Smooth muscle cell (in vitro differentiated cells): ENCODE results near the gene PEG3. TPM values are rescaled to one million over a fixed set of nuclear protein-coding genes. Genes with fewer than 3 reads are reported as not detected.

Source experiments
- DNase-seq: peaks from one replicate; lab custom pipeline; 2025; ENCODE audit not compliant: unreplicated experiment; lab: John Stamatoyannopoulos, UW
- H2AFZ ChIP-seq: fragments of 200-600 bp; sonication (generic); 2 replicates; pipeline ENCODE4 v1.6.0; 2016; ENCODE audit warnings: antibody characterized with exemption, low read depth, mild to moderate bottlenecking
- H3F3A ChIP-seq: fragments of 200-600 bp; sonication (generic); 2 replicates; pipeline ENCODE4 v1.6.0; 2017; ENCODE audit warnings: antibody characterized with exemption, low read depth
- H3K27ac ChIP-seq: fragments of 200-600 bp; sonication (generic); 2 replicates; pipeline ENCODE4 v1.5.1; 2016; ENCODE audit warnings: low read depth, mild to moderate bottlenecking
- H3K27me3 ChIP-seq: fragments of 200-600 bp; sonication (generic); 2 replicates; pipeline ENCODE4 v1.6.1; 2016; ENCODE audit warnings: low read depth, mild to moderate bottlenecking
- H3K36me3 ChIP-seq: fragments of 200-600 bp; sonication (generic); 2 replicates; pipeline ENCODE4 v1.5.1; 2016; ENCODE audit warnings: low read depth
- H3K4me1 ChIP-seq: fragments of 200-600 bp; sonication (generic); 2 replicates; pipeline ENCODE4 v1.5.1; 2016; ENCODE audit warnings: low read depth
- H3K4me2 ChIP-seq: fragments of 200-600 bp; sonication (generic); 2 replicates; pipeline ENCODE4 v1.6.0; 2016; ENCODE audit warnings: mild to moderate bottlenecking
- H3K4me3 ChIP-seq: fragments of 200-600 bp; sonication (generic); 2 replicates; pipeline ENCODE4 v1.5.1; 2016; ENCODE audit warnings: mild to moderate bottlenecking
- H3K79me2 ChIP-seq: fragments of 200-600 bp; sonication (generic); 2 replicates; pipeline ENCODE4 v1.6.0; 2016; ENCODE audit warnings: low read depth, mild to moderate bottlenecking
- H3K9ac ChIP-seq: fragments of 200-600 bp; sonication (generic); 2 replicates; pipeline ENCODE4 v1.6.0; 2016; ENCODE audit warnings: low read depth
- H3K9me3 ChIP-seq: fragments of 200-600 bp; sonication (generic); replicated peaks from 2 replicates; pipeline ENCODE4 v1.5.1; 2016; ENCODE audit warnings: low read depth
- H4K20me1 ChIP-seq: fragments of 200-600 bp; sonication (generic); 2 replicates; pipeline ENCODE4 v1.6.0; 2016; ENCODE audit warnings: low read depth
- WGBS: methylation state at CpG from one replicate; pipeline ENCODE4 v1.1.7; 2016; ENCODE audit warnings: low lambda C conversion rate; 5-methylcytosine and 5-hydroxymethylcytosine counted together
- polyA plus RNA-seq: library from polyadenylated mRNA; unstranded; fragments of >200 nt; fragmentation: Nextera tagmentation; extraction: Ambion mirVana; gene quantifications from 2 replicates; pipeline ENCODE4 v1.2.1, GENCODE V29; 2016
- total RNA-seq: library from RNA; depleted of rRNA; stranded (reverse); fragments of >200 nt; gene quantifications from 2 replicates; pipeline ENCODE4 v1.2.3, GENCODE V29; 2014
- TF ChIP-seq, protein P1 (sequence below): fragments of 200-600 bp; sonication (generic); IDR thresholded peaks from 2 replicates; pipeline ENCODE4 v1.5.1; 2017; ENCODE audit warnings: borderline replicate concordance, mild to moderate bottlenecking, antibody characterized with exemption; ENCODE audit not compliant: insufficient read depth, poor library complexity, severe bottlenecking

The PEG3 gene
- total RNA-seq (0.54 TPM in 1 of 2 replicates, not detected in the other), polyA plus RNA-seq (not detected in 2 replicates)

DNA sequence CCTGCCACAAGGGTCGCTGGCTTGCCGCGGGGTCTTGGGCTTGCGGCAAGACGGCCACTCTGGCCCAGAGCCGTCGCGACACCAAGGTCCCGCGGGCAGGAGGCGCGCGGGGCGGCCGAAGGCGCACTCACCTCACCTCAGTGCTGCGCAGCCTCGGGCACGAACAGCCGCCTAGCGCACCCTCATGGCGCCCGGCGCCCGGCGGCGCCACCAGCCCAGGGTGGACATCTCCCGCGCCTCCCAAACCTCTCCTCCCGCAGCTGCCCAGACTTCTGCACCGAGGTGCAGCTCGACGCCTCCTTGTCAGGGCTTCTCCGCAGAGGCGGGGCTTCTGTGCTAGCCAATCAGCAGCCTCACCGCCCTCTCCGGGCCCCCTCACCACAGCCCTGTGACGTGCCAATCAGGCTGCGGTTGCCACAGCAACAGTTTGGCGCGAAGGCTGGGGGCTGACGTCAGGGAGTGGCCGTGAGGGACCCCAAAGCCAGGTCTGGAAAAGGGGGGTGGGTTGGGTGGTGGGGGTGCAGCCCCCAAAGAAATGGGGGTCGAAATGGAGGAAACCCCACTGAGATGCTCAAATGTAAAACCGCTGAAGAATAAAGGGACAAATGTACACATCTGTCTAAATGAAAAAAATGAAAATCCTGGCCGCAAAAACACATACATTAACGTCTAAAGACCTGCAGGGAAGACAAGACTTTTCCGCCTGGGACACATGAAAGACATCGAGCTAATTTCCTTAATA, at the start of gene PEG3, which contains the start of gene ZIM2:
TSS of gene PEG3 (minus strand) at position 276 of the 742 bp plus-strand sequence. CDS start 16,071 bp downstream, outside the sequence.
TSS of gene ZIM2 (minus strand) at position 276 of the 742 bp plus-strand sequence. CDS start 16,449 bp downstream, outside the sequence.
- Histone ChIP-seq H2AFZ (no peak within 1 kb of the TSS), H3K4me3 (no peak within 1 kb of the TSS)

DNA sequence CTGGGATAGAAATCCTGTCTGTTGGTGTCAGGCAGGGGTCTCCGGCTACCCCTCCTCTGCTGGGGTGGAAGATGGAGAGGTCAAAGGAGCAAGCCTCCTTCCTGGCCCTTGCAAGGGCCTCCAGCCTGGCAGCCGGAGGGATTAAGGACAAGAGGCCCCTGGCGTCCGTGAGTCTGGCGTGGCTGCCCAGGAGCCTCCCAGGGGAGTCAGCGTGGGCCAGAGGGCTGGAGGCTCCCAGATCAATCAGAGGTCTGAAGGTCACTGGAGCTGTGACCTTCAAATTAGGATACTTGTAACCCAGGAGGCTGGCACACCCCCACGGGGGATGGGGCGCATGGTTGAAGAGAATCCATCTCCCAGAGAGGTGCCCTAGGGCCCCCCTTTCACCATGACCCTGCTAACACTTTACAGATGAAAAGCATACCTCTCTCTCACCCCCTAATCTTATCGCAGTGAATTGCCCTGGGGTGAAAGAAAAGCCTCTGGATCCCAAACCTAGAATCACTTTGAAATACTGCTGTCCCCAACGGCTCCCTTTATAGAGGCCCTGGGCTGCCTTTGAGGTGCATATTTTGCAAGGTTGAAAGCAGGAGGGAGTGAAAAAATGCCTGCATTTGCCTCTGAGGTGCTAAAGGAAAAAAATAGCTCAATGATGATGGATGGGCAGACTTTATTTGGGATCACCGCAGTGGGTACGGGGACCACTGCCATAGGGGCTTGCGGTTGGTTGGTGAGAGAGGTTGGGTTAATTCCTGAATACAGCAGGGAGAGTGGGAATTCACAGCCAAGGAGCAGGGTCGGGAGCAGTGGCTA, 44.9 kb upstream of the PEG3 start:
- H3K4me2 ChIP-seq = no peak overlapping the region
- H3K4me3 ChIP-seq = no peak overlapping the region
- H3K27me3 ChIP-seq = no peaks in the 10 kb centered on the region
- H3K4me1 ChIP-seq = no peaks in the 10 kb centered on the region
- H2AFZ ChIP-seq = no peak overlapping the region
- H3K27ac ChIP-seq = no peak overlapping the region
- TF ChIP-seq, protein P1, sequence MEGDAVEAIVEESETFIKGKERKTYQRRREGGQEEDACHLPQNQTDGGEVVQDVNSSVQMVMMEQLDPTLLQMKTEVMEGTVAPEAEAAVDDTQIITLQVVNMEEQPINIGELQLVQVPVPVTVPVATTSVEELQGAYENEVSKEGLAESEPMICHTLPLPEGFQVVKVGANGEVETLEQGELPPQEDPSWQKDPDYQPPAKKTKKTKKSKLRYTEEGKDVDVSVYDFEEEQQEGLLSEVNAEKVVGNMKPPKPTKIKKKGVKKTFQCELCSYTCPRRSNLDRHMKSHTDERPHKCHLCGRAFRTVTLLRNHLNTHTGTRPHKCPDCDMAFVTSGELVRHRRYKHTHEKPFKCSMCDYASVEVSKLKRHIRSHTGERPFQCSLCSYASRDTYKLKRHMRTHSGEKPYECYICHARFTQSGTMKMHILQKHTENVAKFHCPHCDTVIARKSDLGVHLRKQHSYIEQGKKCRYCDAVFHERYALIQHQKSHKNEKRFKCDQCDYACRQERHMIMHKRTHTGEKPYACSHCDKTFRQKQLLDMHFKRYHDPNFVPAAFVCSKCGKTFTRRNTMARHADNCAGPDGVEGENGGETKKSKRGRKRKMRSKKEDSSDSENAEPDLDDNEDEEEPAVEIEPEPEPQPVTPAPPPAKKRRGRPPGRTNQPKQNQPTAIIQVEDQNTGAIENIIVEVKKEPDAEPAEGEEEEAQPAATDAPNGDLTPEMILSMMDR = no peak
- no peaks in the 10 kb centered on the region for H3K79me2 ChIP-seq
- peaks cover 8% of the 10 kb centered on the region for H3K9me3 ChIP-seq
- no peak overlapping the region for H3K9ac ChIP-seq
- no peaks in the 10 kb centered on the region for H3K36me3 ChIP-seq
- no peaks in the 10 kb centered on the region for H4K20me1 ChIP-seq
- 81% methylated on average over 14 of the region's 14 CpGs for WGBS
- no peak for DNase-seq
- no peaks in the 10 kb centered on the region for H3F3A ChIP-seq

More for the DNA sequence above, at the start of gene PEG3, which contains the start of gene ZIM2:
- Histone ChIP-seq H3K36me3 (no peaks in the 10 kb centered on the region), H3K4me2 (no peak within 1 kb of the TSS), H4K20me1 (no peaks in the 10 kb centered on the region), H3K27ac (no peak within 1 kb of the TSS), H3K9ac (no peak within 1 kb of the TSS), H3F3A (no peaks in the 10 kb centered on the region), H3K27me3 (no peaks in the 10 kb centered on the region), H3K79me2 (no peaks in the 10 kb centered on the region), H3K4me1 (no peaks in the 10 kb centered on the region), H3K9me3 (no peaks in the 10 kb centered on the region)
- DNase-seq = no peak
- WGBS = 92% methylated on average over 30 of the region's 49 CpGs
- TF ChIP-seq, protein P1 = no peak

DNA sequence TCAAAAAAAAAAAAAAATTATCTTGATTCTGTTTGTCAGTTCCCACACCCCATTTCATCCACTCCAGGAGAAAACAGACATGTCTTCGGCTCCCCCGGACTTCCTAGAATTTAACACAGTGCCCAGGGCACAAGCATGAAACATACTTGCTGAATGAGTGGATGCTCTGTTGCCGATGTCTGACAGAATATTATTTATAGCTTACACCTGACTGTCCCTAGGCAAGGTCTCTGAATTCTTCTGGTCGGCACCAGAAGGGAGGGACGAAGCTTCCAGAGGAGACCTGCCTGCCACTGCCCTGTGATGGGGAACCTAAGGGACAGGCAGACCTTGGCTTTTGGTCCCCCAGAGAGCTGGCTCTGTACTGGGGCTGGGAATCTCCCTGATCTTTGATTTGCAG, 43.9 kb upstream of the PEG3 start:
- no peak overlapping the region for H3K4me3 ChIP-seq
- H3K4me2 ChIP-seq = no peak overlapping the region
- 91% methylated on average over 5 of the region's 5 CpGs for WGBS

More for the DNA sequence above, 43.9 kb upstream of the PEG3 start:
- no peaks in the 10 kb centered on the region for H3F3A ChIP-seq
- no peaks in the 10 kb centered on the region for H3K4me1 ChIP-seq
- H3K9me3 ChIP-seq = peaks cover 8% of the 10 kb centered on the region
- H2AFZ ChIP-seq = no peak overlapping the region
- no peaks in the 10 kb centered on the region for H3K79me2 ChIP-seq
- no peaks in the 10 kb centered on the region for H4K20me1 ChIP-seq
- no peak for DNase-seq
- no peaks in the 10 kb centered on the region for H3K27me3 ChIP-seq
- TF ChIP-seq, protein P1 = no peak
- H3K9ac ChIP-seq = no peak overlapping the region
- no peak overlapping the region for H3K27ac ChIP-seq
- H3K36me3 ChIP-seq = no peaks in the 10 kb centered on the region
